NB4 (cell line): ENCODE measurements around the gene IGFBP5.

Experiments used
- POLR2A ChIP-seq: IDR thresholded peaks from 2 replicates; pipeline ENCODE4 v1.6.1; 2011; ENCODE audit warnings: mild to moderate bottlenecking; ENCODE audit not compliant: insufficient read length; ENCODE audit errors: extremely low read depth
- TF ChIP-seq, protein P1 (sequence below): IDR thresholded peaks from one replicate; pipeline ENCODE4 v1.5.1; 2012; ENCODE audit warnings: low read depth, low read length
- TF ChIP-seq, protein P2 (sequence below): IDR thresholded peaks from 2 replicates; pipeline ENCODE4 v1.6.1; 2011; ENCODE audit warnings: low read depth, low read length

DNA sequence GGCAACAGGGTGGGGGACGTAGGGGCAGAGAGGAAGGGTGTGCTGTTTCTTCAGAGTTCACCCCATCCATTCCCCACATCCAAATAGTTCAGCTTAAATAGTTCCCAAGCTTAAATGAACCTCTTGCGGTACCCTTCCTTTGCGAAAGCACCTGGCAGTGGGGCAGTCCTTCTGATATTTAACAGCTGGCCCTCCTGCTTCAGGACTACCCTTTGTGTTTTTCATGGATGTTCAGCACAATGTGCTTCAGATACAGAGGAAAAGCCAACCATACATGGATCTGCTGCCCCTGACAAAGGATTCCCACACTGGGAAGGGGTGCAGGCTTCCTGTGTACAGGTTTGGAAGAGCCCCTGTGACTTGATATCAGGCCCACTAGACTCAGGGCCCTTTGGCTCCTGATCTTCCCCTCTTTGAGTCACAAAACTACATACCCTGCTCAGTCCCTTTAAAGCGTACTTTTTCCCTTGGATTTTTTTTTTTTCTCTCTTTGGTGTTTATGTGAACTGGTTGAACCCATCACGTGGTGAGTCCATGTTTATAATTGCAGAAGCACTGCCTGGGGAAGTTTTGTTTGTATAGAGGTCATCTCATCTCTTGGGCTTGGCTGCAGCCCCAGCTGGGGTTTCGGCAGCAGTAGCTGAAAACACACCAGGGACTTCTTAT, 45.3 kb upstream of the IGFBP5 start:
- TF ChIP-seq, protein P1, sequence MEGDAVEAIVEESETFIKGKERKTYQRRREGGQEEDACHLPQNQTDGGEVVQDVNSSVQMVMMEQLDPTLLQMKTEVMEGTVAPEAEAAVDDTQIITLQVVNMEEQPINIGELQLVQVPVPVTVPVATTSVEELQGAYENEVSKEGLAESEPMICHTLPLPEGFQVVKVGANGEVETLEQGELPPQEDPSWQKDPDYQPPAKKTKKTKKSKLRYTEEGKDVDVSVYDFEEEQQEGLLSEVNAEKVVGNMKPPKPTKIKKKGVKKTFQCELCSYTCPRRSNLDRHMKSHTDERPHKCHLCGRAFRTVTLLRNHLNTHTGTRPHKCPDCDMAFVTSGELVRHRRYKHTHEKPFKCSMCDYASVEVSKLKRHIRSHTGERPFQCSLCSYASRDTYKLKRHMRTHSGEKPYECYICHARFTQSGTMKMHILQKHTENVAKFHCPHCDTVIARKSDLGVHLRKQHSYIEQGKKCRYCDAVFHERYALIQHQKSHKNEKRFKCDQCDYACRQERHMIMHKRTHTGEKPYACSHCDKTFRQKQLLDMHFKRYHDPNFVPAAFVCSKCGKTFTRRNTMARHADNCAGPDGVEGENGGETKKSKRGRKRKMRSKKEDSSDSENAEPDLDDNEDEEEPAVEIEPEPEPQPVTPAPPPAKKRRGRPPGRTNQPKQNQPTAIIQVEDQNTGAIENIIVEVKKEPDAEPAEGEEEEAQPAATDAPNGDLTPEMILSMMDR: no peak
- TF ChIP-seq, protein P2, sequence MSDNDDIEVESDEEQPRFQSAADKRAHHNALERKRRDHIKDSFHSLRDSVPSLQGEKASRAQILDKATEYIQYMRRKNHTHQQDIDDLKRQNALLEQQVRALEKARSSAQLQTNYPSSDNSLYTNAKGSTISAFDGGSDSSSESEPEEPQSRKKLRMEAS: no peak
- no peak for TF ChIP-seq POLR2A
